HG03521 (cell line): Measurements from ENCODE around the gene SAP25.

Experiments
- ATAC-seq: cut with Tn5 transposase; IDR thresholded peaks from one replicate; pipeline ENCODE4 v1.9.1; 2021; ENCODE audit warnings: mild to moderate bottlenecking, moderate library complexity; ENCODE audit not compliant: unreplicated experiment

The SAP25 gene

DNA sequence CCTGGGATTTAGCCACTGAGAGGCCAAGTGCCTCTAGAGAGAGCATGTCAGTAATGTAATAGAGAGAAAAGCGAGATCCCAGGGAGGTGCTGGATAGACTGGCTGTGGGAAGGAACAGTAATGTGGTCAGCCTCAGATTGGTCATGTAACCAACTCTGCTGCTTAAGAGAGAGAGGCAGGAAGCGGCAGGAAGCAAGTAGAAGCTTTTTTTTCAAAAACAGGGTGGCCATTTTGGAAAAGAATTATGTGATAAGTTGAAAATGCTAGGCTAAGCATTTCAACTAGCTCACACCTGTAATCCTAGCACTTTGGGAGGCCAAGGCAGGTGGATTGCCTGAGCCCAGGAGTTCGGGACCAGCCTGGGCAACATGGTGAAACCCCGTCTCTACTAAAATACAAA is 24.7 kb upstream of the SAP25 start:
- ATAC-seq = no peak

DNA sequence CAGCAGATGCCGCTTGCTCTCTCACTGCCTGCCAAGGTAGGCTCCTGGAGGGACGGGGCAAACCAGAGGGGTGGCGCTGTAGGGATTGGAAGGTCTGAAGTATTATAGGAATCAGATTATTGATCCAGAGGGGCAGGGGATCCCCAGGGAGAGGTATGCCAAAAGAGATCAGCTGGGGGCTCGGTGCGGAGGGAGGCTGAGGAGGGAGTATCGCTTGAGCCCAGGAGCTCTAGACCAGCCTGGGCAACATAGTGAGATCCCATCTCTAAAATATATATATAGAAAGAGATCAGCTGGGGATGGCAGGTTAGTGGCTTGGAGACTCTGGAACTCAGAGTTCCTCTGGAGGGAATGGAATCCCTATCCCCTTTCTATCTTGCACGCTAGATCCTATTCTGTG is 21.5 kb upstream of the SAP25 start:
- ATAC-seq = no peak

DNA sequence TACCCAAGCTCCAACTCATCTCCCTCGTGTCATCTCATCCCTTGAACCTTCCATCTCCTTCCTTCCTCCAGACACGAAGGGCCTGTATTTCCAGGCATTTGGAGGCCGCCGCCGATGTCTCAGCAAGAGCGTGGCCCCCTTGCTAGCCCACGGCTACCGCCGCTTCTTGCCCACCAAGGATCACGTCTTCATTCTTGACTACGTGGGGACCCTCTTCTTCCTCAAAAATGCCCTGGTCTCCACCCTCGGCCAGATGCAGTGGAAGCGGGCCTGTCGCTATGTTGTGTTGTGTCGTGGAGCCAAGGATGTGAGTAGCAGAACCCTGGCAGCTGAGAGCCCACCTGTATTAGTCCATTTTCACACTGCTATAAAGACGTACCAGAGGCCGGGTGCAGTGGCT is 17.9 kb upstream of the SAP25 start:
- ATAC-seq = no peak

DNA sequence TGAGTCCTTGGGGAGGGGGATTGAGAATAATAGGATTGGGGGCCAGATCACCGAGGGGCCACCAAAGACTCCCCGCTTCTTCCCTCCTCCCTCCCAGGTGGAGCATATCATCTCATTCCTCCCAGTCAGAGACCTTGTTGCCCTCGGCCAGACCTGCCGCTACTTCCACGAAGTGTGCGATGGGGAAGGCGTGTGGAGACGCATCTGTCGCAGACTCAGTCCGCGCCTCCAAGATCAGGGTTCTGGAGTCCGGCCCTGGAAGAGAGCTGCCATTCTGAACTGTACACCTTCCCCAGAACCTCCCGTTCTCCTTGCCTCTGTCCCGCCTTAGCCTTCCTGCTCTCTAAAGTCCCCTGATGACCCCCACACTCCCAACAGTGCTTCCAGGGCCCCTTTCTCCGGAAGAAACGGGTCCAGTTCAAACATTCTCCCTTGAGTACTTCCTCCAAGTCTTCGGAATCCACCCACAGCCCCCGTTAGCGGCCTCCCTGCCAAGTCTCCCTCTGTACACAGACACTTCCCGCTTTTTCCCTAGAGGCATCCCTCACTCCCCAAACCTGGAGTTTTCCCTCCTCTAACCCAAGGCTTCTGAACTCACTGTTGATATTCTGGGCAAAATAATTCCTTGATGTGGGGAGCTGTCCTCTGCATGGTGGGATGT is 16.5 kb upstream of the SAP25 start:
- ATAC-seq = no peak

DNA sequence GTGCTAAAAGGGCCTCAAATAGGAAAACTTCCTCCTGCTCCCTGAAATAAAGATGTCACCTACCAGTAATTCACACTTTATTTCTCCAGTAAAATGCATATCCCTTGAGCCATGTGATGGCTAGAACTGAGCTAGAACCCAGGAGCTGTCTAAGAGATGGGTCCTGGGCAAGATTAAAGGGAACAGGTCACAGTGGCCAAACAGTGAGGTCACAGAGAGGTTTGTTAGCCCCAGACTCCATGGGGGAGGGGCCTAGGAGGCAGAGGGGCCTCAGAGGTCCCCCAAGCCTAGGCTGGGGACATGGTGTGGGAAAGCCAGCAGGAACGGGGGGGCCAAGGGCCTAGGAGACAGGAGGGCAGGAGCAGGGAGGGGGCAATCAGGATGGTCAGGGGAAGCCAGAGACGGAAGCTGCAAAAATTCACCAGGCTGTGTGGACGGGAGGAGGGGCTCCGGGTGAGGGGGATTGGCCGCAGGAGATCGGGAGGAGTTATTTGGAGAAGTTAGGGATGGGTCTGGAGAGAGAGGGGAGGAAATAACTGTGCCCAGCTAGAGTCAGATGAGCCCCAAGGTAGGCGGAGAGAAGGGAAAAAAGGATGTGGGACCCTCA is 15.7 kb upstream of the SAP25 start:
- no peak for ATAC-seq

DNA sequence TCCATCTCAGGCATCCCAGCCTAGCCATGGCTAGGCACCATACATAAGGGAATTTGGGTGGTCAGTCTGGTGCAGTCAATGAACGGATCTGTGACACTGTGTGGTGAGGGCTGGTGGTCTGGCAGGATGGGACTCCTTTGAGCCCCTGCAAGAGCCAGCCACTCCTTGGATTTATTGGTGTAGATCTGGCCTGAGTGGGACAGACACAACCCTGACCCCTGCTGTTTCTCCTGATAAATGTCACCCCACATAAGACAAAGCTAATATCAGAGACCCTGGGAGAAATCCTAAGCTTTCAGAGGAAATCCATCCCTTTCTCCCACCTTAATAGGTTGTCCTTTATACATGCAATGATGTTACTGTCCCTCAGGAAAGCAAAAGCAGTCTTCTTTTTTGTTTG is 14.7 kb upstream of the SAP25 start:
- ATAC-seq = no peak

DNA sequence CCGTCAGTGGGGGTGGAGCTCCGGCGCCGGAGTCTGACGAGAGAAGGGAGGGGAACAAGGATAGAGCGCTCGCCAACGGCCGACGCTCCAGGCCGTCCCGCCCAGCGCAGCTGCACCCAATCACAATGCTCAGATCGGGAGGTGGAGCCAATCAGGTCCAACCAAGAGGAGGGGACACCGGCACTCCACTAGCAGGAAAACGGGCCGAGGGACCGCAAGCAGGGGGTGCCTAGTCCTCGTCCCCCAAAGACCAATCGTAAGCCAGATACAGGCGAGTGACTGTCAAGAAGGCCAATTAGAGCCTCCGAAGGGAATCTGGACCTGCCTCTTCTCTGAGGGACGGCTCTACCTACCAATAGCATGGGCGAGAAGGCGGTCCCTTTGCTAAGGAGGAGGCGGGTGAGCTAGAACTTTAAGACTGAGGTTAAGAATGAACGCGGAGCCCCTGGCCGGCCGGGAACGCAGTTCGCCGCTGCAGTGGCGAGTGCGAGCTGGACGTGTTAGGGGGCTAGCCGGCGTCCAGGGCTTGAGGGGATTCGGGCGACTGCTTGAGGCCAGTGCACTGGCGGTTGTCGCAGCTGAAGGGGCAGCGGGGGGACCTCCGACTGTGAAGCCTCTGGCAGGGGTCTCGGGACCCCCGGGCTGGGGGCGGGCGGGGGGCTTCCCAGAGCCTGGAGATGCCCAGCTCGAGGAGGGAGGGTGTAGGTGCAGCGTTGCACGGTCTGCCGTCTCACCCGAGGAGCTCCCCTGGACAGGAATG is 12.7 kb upstream of the SAP25 start, which contains the start of gene FBXO24:
Gene FBXO24 (plus strand): TSS at position 63 of the 760 bp plus-strand sequence. CDS start 298 bp downstream, at position 361.
- ATAC-seq = peak; percentile 84

DNA sequence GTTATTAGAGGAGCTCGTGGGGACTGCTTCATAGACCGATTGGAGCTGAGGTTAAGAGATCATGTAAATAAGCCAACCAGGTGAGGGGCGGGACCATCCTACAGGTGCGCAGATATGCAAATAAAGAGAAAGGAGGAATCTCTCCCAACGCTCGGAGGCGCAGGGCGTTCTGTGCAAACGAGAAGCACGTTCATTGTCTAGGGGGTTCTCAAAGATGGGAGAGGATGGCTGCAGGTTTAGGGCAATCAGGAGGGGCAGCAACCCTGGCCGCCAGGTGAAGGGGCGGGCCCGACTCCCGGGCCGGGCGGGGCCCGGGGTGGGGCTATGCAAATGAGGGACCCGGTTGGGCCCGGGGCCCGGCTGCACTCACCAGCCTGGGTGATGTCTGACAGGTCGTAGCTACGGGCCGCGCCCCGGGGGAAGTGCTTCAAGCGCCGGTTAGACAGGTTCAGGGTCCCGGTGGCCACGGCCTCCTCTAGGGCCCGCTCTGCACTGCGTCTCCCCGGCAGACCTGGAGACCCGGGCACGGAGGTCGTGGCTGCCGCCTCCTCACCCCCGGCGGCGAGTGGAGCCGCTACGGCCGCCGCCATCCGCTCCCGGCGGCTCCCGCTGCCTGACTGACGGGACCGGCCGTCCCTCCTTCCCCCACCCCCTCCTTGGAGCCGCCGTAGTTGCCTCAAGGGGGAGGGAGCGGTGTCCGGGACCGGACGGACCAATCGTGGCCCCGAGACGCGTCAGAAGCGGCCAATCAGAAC is 12.0 kb upstream of the SAP25 start, which contains the start of gene LRCH4:
Gene LRCH4 (minus strand): TSS at position 619 of the 755 bp plus-strand sequence. CDS start 29 bp downstream, at position 590.
- peak; percentile 16 for ATAC-seq

DNA sequence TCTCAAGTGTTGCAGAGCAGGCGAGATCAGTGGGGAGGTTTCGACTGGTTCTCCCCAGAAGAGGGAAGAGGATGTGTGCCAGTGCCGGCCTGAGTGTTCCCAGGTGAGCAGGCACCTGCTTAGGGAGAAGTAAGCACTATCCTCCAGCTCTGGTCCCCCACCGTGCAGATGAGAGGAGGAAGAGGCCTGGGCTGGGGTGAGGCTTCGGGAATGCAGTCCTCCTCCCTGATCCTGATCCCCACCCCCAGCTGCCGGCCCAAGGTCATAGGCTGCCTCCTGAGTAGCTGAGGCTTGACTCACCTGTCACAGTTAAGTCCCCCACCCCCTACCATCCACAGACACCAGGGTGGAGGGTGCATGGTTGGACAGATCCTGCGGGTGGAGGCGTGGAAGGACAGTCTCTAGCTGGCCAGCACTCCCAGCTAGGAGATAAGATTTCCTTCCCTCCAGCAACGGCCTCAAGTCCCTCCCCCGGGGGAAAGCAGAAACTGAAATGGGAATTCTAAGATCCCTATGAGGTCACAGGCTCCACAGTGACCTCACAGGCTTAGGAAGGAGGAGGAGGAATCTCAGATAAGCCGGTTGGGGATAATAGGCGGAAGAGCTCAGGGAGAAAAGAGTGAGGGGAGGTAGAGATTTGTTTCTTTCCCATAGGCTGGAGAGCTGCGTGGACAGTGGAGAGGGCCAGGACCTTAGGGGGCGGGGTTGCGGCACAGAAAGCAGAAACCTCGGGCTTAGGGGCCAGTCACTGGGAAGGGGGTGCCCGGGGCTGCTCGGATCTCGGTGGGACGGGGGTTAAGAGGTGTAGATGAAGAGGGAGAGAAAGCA is 11.2 kb upstream of the SAP25 start:
- no peak for ATAC-seq

DNA sequence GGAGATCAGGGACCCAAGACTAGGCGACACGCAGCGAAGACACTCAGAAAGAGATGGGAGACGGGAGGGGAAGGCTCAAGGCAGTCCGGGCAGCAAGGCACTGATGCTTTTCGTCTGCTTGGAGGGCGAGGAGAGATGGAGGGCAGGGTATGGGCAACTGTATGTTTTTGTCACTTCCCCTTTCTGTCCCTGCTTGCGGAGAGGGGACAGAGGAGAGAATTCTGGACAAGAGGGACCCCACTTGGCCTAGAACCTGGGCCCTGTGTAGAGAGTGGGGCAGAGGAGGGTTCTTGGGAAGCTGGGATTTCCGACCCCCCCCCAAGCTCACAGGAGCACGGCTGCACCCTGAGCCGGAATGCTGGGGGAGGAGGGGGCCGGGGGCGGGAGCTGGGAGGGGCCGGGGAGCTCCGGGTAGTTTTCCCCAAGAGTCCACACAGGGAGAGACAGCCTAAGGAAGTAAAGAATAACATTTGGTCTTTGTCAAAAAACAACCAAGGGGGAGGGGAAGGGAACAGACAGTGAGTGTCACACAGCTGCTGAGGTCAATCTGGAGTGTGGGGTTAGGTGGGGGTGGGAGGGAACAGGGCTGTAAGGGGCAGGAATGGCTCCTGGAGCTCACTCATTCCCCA is 10.5 kb upstream of the SAP25 start:
- ATAC-seq = no peak

DNA sequence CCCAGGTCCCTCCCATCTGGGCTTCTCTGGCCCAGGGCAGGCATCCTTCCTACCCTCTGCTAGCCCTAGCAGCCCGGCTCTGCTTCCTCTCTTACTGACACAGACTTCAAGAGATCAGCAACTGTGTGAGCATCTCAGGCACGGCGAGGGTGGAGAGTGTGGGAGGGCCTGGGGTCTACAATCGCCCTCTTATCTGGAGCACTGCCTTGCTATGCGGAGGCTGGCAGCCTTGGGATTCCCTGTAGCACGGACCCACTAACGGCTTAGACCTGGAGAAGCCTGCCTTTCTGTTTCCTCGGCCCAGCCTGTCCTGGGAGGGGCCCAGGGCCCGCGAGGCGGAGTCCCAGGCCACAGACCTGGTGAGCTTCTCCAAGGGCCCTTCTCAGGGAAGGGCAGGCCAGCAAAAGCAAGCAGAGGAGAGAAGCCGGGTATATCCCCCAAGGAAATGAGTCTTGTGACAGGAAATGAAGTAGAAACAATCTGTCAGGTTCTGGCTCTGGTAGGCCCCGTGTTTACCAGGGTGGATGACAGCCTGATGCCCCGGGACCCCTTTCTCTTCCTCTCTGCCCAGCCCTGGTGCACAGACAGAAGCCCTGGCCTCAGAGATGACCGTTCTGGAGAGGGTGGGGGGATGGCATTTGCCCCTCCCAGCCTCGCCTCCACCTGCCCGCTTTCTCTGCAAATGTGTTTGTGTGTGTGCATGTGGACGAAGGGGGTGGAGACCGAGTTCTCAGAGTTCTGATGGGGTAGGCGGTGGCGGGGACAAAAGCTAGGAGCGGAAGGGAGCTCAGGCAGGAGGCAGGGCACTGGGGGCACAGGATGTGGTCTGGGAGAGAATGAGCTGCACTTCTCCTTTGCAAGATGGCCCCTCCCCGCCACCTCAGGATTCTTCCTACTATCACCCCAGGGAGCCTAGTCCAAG is 9.7 kb upstream of the SAP25 start:
- no peak for ATAC-seq

DNA sequence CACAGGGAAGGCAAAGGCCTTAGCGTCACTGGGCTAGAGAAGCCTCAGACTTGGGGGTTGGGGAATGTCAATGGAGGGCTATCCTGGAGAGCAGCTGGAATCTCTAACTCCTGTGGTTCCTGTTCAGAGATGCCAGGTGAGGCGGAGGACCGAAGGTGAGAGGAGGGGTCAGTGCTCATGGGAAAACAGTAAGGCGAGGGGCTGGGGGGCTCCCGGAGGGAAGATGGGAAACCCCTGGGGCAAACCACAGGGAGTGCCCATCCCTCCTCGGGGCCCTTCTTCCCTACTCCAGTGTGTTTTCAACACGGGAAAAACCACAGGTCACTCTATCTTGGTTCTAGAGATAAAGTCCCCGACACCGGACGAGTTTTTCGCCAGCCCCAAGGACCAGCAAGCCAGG is 8.9 kb upstream of the SAP25 start:
- no peak for ATAC-seq

DNA sequence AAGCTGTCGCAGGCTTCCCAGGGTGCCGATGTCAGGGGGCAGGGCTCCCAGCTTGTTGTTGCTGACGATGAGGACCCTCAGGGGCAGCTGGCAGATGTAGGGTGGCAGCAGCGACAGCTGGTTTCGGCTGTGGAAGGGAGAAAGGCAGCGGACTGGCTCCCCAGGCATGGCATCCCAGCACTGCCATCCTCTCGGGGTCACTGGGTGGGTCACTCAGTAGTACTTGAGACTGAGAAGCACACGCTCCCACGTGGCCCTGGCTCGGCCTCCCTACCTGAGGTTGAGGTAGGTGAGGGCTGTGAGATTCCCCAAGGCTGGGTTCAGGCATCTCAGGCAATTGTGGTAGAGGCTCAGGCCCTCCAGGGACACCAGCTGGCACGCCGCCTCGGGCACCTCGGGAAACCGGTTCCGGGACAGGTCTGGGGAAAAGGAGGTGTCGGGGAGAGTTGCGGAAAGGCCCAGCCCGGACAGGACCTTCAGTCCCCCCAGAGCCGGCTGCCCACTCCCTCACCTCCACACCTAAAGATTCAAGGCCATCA is 8.4 kb upstream of the SAP25 start:
- ATAC-seq = no peak

DNA sequence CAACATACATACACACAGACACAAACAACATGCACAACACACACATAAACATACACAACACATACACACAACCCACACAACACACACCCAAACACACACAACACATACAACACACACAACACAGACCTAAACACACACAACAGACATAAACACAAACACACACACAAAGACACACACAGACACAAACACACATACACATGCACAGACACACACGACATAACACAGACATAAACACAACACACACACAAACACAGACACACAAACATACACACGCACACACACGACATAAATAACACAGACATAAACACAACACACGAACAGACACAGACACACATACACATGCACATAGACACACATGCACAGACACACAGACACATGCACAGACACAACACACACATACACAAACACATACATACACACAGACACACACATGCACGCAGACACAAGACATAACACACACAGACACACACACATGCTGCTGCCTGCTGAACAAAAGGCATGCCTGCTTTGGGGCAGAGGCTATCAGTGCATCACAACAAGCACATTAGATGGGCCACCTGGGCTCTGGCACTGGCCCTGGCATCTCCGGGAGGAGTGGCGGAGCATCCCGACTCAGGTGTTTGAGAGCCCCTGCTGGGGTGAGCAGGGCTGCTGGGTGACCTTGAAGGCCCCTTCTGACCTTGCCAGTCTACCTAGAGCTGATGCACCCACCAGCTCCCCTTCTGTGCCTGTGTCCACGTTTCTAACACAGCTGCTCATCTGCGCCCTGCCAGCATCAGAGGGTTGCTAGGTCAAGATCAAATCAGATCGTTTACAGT is 7.0 kb upstream of the SAP25 start:
- ATAC-seq = no peak

DNA sequence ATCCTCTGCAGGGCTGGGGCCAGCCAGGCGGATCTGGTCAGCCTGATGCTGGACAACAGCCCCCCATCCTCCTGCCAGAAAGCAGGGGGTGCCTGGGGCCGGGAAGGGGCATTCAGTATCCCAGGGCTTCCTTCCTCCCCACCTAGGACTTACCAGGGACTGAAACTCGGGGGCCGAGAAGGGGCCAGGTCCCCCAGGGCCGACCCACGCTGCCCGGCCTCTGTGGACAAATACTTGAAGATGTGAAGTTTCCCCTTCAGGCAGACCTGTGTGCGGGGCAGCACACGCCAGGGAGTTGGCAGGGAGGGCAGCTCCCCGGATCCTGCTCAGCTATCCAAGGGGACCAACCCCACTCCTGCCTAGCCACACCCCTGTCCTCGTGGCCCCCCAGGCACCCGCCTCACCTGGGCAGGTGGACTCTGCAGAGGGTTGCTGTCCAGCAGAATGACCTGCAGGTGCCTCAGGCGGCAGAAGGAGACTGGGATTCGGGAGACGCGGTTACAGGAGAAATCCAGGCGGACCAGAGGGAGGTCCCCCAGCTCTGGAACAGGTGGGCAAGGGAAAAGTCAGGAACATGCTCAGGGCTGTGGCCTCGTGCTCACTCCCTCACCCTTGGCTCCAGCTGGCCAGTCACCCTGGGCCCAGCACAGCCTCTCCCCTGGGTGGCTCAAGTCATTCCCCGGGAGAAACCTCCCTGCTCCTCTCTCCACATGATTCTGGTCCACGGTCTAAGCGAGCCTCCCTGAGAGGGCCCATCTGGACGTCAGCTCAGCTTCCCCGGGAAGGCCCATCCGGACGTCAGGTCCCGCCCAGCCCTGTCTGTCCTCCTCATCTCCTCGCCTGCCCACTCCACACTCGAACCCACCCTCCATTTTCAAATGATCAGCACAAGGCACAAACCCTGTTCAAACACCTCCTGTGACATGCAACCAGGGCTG is 4.8 kb upstream of the SAP25 start:
- no peak for ATAC-seq

DNA sequence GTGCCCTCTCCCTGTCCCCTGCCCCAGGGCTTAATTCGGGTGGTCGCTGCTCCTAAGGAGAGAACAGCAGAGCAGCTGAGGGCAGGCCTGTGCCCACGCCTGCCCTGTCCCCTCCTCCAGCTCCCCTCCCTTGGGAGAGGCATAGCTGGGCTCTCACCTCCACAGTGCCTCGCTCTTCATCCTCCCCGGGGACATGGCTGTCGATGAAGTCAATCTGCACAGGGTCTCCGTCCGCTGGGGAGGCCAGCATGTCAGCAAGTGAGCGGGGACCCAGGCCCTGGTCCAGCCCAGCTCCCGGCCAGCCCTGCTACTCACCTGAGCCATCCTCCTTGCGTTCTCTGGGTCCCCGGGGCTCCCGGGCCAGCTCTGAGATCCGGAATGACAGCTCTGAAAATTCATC is 3.8 kb upstream of the SAP25 start:
- ATAC-seq = no peak

DNA sequence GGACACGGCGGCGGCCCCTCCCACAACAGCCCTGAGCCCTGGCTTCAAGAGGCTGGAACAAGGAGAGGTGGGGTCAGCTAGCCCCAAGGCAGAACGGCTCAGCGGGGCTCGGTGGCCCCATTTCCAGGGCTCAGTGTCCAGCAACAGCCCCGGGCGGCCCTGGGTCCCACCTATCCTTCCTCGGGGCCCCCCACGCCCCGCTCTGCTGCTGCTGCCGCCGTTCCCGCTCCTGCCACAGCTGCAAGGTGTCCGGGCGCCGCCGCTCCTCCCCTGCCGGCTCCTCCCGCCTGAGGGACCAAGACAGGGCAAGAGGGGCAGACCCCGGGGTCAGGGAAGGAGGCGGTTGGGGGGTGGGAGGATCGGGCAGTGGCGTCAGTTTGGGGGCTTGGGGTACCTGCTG is 3.4 kb upstream of the SAP25 start:
- no peak for ATAC-seq
